WTC11 (cell line): Measurements from ENCODE around the gene SEH1L.
"Not testable (repeated sequence)": the region's sequence is repeated elsewhere in the genome, so short reads cannot be mapped to it uniquely, and the experiment has no call there.

Experiments
- ATF1 ChIP-seq: sonication (generic); formaldehyde crosslinking; IDR thresholded peaks from 2 replicates; pipeline ENCODE4 v1.8.1; 2023; ENCODE audit warnings: mild to moderate bottlenecking, moderate library complexity, missing genetic modification reagents
- CBFB ChIP-seq: sonication (generic); formaldehyde crosslinking; IDR thresholded peaks from 2 replicates; pipeline ENCODE4 v1.8.1; 2022; ENCODE audit warnings: mild to moderate bottlenecking, low read depth, missing genetic modification reagents
- CREB1 ChIP-seq: sonication (generic); formaldehyde crosslinking; IDR thresholded peaks from 2 replicates; pipeline ENCODE4 v1.8.0; 2023; ENCODE audit warnings: mild to moderate bottlenecking, missing genetic modification reagents
- CTCF ChIP-seq: fragments of 200-600 bp; IDR thresholded peaks from 2 replicates; pipeline ENCODE4 v1.8.0; 2022; ENCODE audit warnings: antibody characterized with exemption
- E2F5 ChIP-seq: sonication (generic); formaldehyde crosslinking; IDR thresholded peaks from 2 replicates; pipeline ENCODE4 v1.8.1; 2022; ENCODE audit warnings: mild to moderate bottlenecking, moderate library complexity, missing genetic modification reagents
- ELF4 ChIP-seq: sonication (generic); formaldehyde crosslinking; IDR thresholded peaks from 2 replicates; pipeline ENCODE4 v1.8.1; 2022; ENCODE audit warnings: low read depth, mild to moderate bottlenecking, moderate library complexity, missing genetic modification reagents
- ETV6 ChIP-seq: sonication (generic); formaldehyde crosslinking; IDR thresholded peaks from 2 replicates; pipeline ENCODE4 v1.8.1; 2022; ENCODE audit warnings: mild to moderate bottlenecking, missing genetic modification reagents
- MLX ChIP-seq: sonication (generic); formaldehyde crosslinking; IDR thresholded peaks from 2 replicates; pipeline ENCODE4 v1.8.1; 2023; ENCODE audit warnings: mild to moderate bottlenecking, missing genetic modification reagents, moderate library complexity
- PRRX2 ChIP-seq: fragments of 250-450 bp; sonication (Bioruptor Pico); IDR thresholded peaks from 2 replicates; pipeline ENCODE4 v1.8.0; 2021; ENCODE audit warnings: mild to moderate bottlenecking
- TP53 ChIP-seq: sonication (generic); formaldehyde crosslinking; IDR thresholded peaks from 2 replicates; pipeline ENCODE4 v1.8.1; 2023; ENCODE audit warnings: mild to moderate bottlenecking, missing genetic modification reagents

- TF ChIP-seq CTCF; CREB1; E2F5 (CRISPR knock-in tag); TP53 (CRISPR knock-in tag); ELF4 (CRISPR knock-in tag); ATF1 (CRISPR knock-in tag); ETV6; PRRX2; CBFB (CRISPR knock-in tag); MLX: not testable (repeated sequence)
Measured at GRCh38 chr18:12980065-12980464, 32.3 kb downstream of the SEH1L start.
